ENCODE data around the gene MSH2. TPM values are rescaled to one million over a fixed set of nuclear protein-coding genes. Genes with fewer than 3 reads are reported as not detected.
"Not testable (repeated sequence)": the region's sequence is repeated elsewhere in the genome, so short reads cannot be mapped to it uniquely, and the experiment has no call there.

Gene MSH2
- total RNA-seq, 1 donor from 2014 or later = 26.5 TPM

- DNase-seq (ENCODE audit: low read depth) = no peak
- no peaks in the 10 kb centered on the region for H3K36me3 ChIP-seq (ENCODE audit: control insufficient read depth, insufficient read depth, low read length)
- no peak for TF ChIP-seq CTCF (IDR thresholded peaks at IDR 0.05; ENCODE audit: insufficient read depth, low read length, poor library complexity, severe bottlenecking)
- no peaks in the 10 kb centered on the region for H3K27me3 ChIP-seq (ENCODE audit: control insufficient read depth, insufficient read depth, low read length)
- H3K4me3 ChIP-seq (ENCODE audit: low read depth, low read length) = no peak overlapping the region
These were observed 42.7 kb upstream of the MSH2 start for GRCh38 chr2:47360283-47360682.

GRCh38 chr2:47360927-47361326, 42.0 kb upstream of the MSH2 start:
- Histone ChIP-seq H3K4me3 (ENCODE audit: low read depth, low read length) (no peak overlapping the region), H3K36me3 (ENCODE audit: control insufficient read depth, insufficient read depth, low read length) (no peaks in the 10 kb centered on the region), H3K27me3 (ENCODE audit: control insufficient read depth, insufficient read depth, low read length) (no peaks in the 10 kb centered on the region)
- no peak for DNase-seq (ENCODE audit: low read depth)
- TF ChIP-seq CTCF (IDR thresholded peaks at IDR 0.05; ENCODE audit: insufficient read depth, low read length, poor library complexity, severe bottlenecking) = no peak

GRCh38 chr2:47361505-47362229, 41.3 kb upstream of the MSH2 start:
- not testable (repeated sequence) for H3K36me3 ChIP-seq (ENCODE audit: control insufficient read depth, insufficient read depth, low read length); H3K27me3 ChIP-seq (ENCODE audit: control insufficient read depth, insufficient read depth, low read length); H3K4me3 ChIP-seq (ENCODE audit: low read depth, low read length); DNase-seq (ENCODE audit: low read depth)

GRCh38 chr2:47373747-47374146, 29.2 kb upstream of the MSH2 start:
- no peak for DNase-seq (ENCODE audit: low read depth)
- Histone ChIP-seq H3K27me3 (ENCODE audit: control insufficient read depth, insufficient read depth, low read length) (no peaks in the 10 kb centered on the region), H3K36me3 (ENCODE audit: control insufficient read depth, insufficient read depth, low read length) (no peaks in the 10 kb centered on the region), H3K4me3 (ENCODE audit: low read depth, low read length) (no peak overlapping the region)
- TF ChIP-seq CTCF (IDR thresholded peaks at IDR 0.05; ENCODE audit: insufficient read depth, low read length, poor library complexity, severe bottlenecking) = peak; percentile 36

DNA sequence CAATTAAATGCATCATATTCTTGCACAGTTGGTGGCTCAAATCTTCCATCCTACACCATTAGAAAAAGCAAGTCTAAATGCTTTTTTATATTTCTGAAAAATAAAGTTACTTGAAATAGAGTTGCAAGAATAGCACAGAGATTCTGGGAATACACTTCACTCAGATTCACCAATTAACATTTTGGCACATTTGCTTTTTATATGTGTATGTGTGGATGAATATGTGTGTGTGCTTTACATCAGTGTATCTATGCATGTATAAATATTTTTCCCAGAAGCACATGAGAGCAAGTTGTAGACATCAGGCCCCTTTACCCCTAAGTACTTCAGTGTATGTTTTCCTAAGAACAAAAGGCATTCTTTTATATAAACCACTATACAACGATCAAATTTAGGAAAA, 27.6 kb upstream of the MSH2 start:
- no peaks in the 10 kb centered on the region for H3K27me3 ChIP-seq (ENCODE audit: control insufficient read depth, insufficient read depth, low read length)
- no peak overlapping the region for H3K4me3 ChIP-seq (ENCODE audit: low read depth, low read length)
- no peaks in the 10 kb centered on the region for H3K36me3 ChIP-seq (ENCODE audit: control insufficient read depth, insufficient read depth, low read length)
- no peak for DNase-seq (ENCODE audit: low read depth)
- TF ChIP-seq CTCF (IDR thresholded peaks at IDR 0.05; ENCODE audit: insufficient read depth, low read length, poor library complexity, severe bottlenecking) = no peak

DNA sequence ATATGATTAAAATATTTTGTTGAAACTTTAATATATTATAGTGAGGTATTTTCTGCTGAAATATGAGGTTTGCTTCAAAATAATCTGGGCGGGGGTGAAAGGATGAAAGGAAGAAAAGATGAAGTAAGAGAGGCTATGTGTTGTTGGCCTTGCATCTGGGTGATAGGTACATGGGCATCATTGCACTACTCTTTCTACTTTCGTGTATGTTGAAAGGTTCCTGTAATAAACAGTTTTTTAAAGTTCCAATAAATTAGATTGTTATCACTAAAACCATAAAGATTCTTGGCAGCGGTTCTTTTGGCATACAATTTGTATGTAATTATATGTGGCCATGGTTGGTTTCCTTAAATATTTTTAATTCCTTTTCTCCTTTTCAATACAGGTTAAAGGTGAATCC, 23.6 kb upstream of the MSH2 start:
- no peak for DNase-seq (ENCODE audit: low read depth)
- TF ChIP-seq CTCF (IDR thresholded peaks at IDR 0.05; ENCODE audit: insufficient read depth, low read length, poor library complexity, severe bottlenecking) = no peak
- Histone ChIP-seq H3K27me3 (ENCODE audit: control insufficient read depth, insufficient read depth, low read length) (no peaks in the 10 kb centered on the region), H3K36me3 (ENCODE audit: control insufficient read depth, insufficient read depth, low read length) (no peaks in the 10 kb centered on the region), H3K4me3 (ENCODE audit: low read depth, low read length) (no peak overlapping the region)

Measured in kidney epithelial cell (primary cell).